ENCODE data around the gene RBM18. TPM values are rescaled to one million over a fixed set of nuclear protein-coding genes. Genes with fewer than 3 reads are reported as not detected.

Gene RBM18
- total and polyA plus RNA-seq, 2 donors: 10.6 to 11.6 TPM

DNA sequence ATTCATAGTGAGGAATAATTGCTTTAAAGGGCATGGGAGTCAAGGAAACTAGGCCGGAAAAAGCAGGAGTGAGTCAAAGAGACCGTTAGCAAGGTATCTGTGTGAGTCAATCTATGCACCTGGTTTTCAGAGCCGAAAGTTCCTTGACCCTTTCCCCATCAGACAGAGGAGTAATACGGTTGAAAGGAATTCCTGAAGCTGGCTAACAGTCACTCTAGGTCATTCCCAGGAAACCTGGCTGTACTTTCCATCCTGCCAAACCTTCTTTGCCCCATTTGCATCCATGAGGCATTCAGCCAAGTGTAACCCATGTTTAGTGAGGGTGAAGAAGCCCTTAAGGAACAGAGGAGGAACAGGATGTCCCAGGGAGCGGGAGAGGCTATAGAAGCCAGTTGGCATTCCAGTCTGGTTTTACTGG is 16.2 kb downstream of the RBM18 start:
- 99% methylated on average over 5 of the region's 5 CpGs for WGBS

DNA sequence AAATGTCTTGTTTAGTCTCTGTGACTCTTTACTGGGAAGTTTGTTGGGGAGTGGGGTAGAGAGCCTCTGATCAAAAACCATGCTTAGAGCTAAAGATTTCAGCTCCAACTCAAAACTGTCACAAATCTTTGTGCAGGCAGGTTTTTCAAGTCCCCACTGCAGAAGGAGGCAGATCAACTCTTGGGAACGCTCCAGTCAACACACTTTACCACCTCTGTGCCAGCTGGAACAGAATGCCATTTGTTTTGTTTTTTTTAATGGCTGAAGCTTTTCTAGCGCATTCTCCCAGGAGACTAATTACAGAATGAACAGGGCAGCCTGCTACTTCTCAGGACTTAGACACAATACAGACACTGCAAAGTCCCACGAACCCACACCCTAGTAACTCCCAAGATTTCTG is 18.0 kb downstream of the RBM18 start:
- Histone ChIP-seq H3K27me3 (ENCODE audit: control insufficient read depth in 2 of 2, insufficient read depth in 1 of 2, low read length in 1 of 2) (no peaks in the 10 kb centered on the region), H3K36me3 (ENCODE audit: control insufficient read depth in 2 of 2, insufficient read depth in 2 of 2, low read length in 1 of 2) (peaks cover 44 to 73% of the 10 kb centered on the region in 2 donors), H3K4me3 (ENCODE audit: low read length in 2 of 2) (no peak overlapping the region), H3K27ac (ENCODE audit: low read depth in 1 of 2, low read length in 1 of 2) (no peak overlapping the region), H3K9me3 (ENCODE audit: control insufficient read depth in 2 of 2, insufficient read depth in 1 of 2, low read length in 1 of 2) (no peaks in the 10 kb centered on the region), H3K4me1 (ENCODE audit: control insufficient read depth in 2 of 2, insufficient read depth in 2 of 2, low read length in 2 of 2) (no peaks in the 10 kb centered on the region)
- no peak for DNase-seq (ENCODE audit: low read depth in 6 of 9, low spot score in 9 of 9)
- WGBS: 97% methylated on average over 3 of the region's 3 CpGs

More for the DNA sequence above, 16.2 kb downstream of the RBM18 start:
- DNase-seq (ENCODE audit: low read depth in 6 of 9, low spot score in 9 of 9): no peak
- Histone ChIP-seq H3K4me1 (ENCODE audit: control insufficient read depth in 2 of 2, insufficient read depth in 2 of 2, low read length in 2 of 2) (no peaks in the 10 kb centered on the region), H3K36me3 (ENCODE audit: control insufficient read depth in 2 of 2, insufficient read depth in 2 of 2, low read length in 1 of 2) (peaks cover 39 to 71% of the 10 kb centered on the region in 2 donors), H3K4me3 (ENCODE audit: low read length in 2 of 2) (no peak overlapping the region), H3K9me3 (ENCODE audit: control insufficient read depth in 2 of 2, insufficient read depth in 1 of 2, low read length in 1 of 2) (no peaks in the 10 kb centered on the region), H3K27ac (ENCODE audit: low read depth in 1 of 2, low read length in 1 of 2) (no peak overlapping the region), H3K27me3 (ENCODE audit: control insufficient read depth in 2 of 2, insufficient read depth in 1 of 2, low read length in 1 of 2) (no peaks in the 10 kb centered on the region)

DNA sequence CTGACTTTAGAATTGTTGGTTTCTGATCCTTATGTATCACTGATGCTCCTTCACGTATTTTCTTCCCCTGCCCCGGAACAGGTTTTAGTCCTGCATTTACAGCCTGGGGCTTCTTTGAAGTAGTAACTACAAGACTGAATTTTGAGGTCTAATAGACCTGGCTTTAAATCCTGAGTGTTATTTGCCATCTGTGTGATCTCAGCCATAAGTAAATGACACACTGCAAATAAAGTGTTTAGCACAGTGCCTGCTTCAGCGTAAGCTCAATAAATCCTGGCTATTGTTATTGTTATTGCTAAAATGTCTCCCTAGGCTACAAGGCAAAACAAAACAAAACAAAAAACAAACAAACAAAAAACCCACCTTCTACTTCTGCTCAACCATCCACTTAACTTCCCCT is 20.3 kb downstream of the RBM18 start:
- no peak for DNase-seq (ENCODE audit: low read depth in 6 of 9, low spot score in 9 of 9)
- WGBS: 98% methylated on average over 3 of the region's 3 CpGs
- Histone ChIP-seq H3K4me3 (ENCODE audit: low read length in 2 of 2) (no peak overlapping the region), H3K4me1 (ENCODE audit: control insufficient read depth in 2 of 2, insufficient read depth in 2 of 2, low read length in 2 of 2) (no peaks in the 10 kb centered on the region), H3K27ac (ENCODE audit: low read depth in 1 of 2, low read length in 1 of 2) (no peak overlapping the region), H3K36me3 (ENCODE audit: control insufficient read depth in 2 of 2, insufficient read depth in 2 of 2, low read length in 1 of 2) (peaks cover 39 to 79% of the 10 kb centered on the region in 2 donors), H3K9me3 (ENCODE audit: control insufficient read depth in 2 of 2, insufficient read depth in 1 of 2, low read length in 1 of 2) (no peaks in the 10 kb centered on the region), H3K27me3 (ENCODE audit: control insufficient read depth in 2 of 2, insufficient read depth in 1 of 2, low read length in 1 of 2) (no peaks in the 10 kb centered on the region)

DNA sequence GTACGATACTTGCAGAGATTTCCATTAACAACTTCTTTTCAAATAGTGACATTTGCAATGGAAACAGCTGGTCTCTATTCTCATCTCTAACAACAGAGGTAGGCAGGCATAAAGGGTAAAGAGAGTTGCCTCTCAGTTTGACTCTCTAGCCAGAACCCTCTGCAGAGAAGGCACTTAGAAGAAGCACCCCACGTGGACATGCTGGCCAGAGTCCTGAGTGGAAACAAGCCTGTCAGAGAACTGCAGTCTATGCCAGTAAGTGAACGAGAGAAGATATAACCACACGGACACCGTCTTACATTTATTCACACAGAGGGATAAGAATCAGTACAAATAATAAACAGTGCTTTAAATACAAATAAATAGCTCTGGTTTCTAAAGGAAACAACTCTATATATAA is 24.9 kb downstream of the RBM18 start:
- Histone ChIP-seq H3K9me3 (ENCODE audit: control insufficient read depth in 2 of 2, insufficient read depth in 1 of 2, low read length in 1 of 2) (no peaks in the 10 kb centered on the region), H3K36me3 (ENCODE audit: control insufficient read depth in 2 of 2, insufficient read depth in 2 of 2, low read length in 1 of 2) (peaks cover 20 to 46% of the 10 kb centered on the region in 2 donors), H3K27ac (ENCODE audit: low read depth in 1 of 2, low read length in 1 of 2) (no peak overlapping the region), H3K27me3 (ENCODE audit: control insufficient read depth in 2 of 2, insufficient read depth in 1 of 2, low read length in 1 of 2) (no peaks in the 10 kb centered on the region), H3K4me1 (ENCODE audit: control insufficient read depth in 2 of 2, insufficient read depth in 2 of 2, low read length in 2 of 2) (no peaks in the 10 kb centered on the region), H3K4me3 (ENCODE audit: low read length in 2 of 2) (no peak overlapping the region)
- 96% methylated on average over 5 of the region's 5 CpGs for WGBS
- DNase-seq (ENCODE audit: low read depth in 6 of 9, low spot score in 9 of 9): no peak

DNA sequence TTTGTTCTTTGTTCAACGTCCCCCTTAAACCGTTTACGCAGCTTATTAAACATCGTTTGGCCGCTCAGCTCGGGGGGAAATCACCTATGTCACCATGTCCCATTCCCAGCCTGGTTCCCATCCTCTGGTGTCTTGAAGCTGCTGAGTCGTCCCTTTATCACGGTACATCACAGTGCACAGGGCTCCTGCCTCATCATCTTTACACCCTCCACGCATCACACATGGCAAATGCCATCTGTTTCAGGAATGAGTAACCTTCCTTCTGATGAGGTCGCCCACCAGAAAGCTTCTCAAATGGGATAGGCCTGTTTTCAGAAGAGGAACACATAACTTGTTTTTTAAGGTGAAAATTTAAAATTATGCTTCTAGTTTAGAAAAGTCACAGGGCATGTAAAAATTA is 28.0 kb downstream of the RBM18 start:
- Histone ChIP-seq H3K4me1 (ENCODE audit: control insufficient read depth in 2 of 2, insufficient read depth in 2 of 2, low read length in 2 of 2) (no peaks in the 10 kb centered on the region), H3K27ac (ENCODE audit: low read depth in 1 of 2, low read length in 1 of 2) (no peak overlapping the region), H3K36me3 (ENCODE audit: control insufficient read depth in 2 of 2, insufficient read depth in 2 of 2, low read length in 1 of 2) (peaks cover 5 to 20% of the 10 kb centered on the region in 2 donors), H3K27me3 (ENCODE audit: control insufficient read depth in 2 of 2, insufficient read depth in 1 of 2, low read length in 1 of 2) (peaks cover 4 to 19% of the 10 kb centered on the region in 2 donors), H3K4me3 (ENCODE audit: low read length in 2 of 2) (no peak overlapping the region), H3K9me3 (ENCODE audit: control insufficient read depth in 2 of 2, insufficient read depth in 1 of 2, low read length in 1 of 2) (no peaks in the 10 kb centered on the region)
- DNase-seq (ENCODE audit: low read depth in 6 of 9, low spot score in 9 of 9): no peak
- 95% methylated on average over 10 of the region's 10 CpGs for WGBS

DNA sequence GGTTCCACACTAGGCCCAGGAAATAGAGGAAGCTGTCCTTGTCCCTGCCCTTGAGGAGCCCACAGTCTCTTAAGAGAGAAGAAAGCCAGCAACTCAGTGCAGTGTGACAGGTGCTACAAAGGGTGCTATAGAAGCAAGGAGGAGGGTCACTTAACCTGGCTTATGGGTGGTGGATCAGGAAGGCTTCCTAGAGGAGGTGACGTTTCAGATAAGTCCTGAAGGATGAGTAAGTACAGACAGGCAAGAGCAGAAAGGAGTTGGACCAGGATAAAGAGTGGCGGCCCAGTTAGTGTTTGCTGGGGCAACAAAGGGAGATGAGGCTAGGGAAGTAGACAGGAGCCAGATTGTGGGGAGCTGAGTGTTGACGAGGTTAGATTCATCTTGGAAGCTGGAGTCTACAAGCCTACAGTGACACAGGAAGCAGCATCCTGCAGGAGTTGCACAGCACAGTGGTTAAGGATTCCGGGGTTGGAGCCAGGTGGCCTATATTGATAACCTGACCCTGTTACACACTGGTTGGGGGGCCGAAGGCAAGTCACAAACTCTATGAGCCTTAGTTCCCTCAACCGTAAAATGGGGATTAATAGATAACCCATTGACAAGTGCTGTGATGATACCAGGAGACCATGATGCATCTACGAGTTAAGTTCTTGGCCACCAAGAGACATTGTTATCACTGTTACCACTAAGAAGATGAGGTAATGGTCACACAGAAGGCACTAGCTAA is 30.5 kb downstream of the RBM18 start:
- WGBS: 93% methylated on average over 7 of the region's 7 CpGs
- H3K27me3 ChIP-seq (ENCODE audit: control insufficient read depth in 2 of 2, insufficient read depth in 1 of 2, low read length in 1 of 2): peaks cover 24 to 44% of the 10 kb centered on the region in 2 donors
- no peaks in the 10 kb centered on the region for H3K9me3 ChIP-seq (ENCODE audit: control insufficient read depth in 2 of 2, insufficient read depth in 1 of 2, low read length in 1 of 2)
- no peak overlapping the region for H3K4me3 ChIP-seq (ENCODE audit: low read length in 2 of 2)
- DNase-seq (ENCODE audit: low read depth in 6 of 9, low spot score in 9 of 9): no peak
- no peak overlapping the region for H3K27ac ChIP-seq (ENCODE audit: low read depth in 1 of 2, low read length in 1 of 2)
- peaks cover 0 to 3% of the 10 kb centered on the region in 2 donors for H3K36me3 ChIP-seq (ENCODE audit: control insufficient read depth in 2 of 2, insufficient read depth in 2 of 2, low read length in 1 of 2)
- no peaks in the 10 kb centered on the region for H3K4me1 ChIP-seq (ENCODE audit: control insufficient read depth in 2 of 2, insufficient read depth in 2 of 2, low read length in 2 of 2)

DNA sequence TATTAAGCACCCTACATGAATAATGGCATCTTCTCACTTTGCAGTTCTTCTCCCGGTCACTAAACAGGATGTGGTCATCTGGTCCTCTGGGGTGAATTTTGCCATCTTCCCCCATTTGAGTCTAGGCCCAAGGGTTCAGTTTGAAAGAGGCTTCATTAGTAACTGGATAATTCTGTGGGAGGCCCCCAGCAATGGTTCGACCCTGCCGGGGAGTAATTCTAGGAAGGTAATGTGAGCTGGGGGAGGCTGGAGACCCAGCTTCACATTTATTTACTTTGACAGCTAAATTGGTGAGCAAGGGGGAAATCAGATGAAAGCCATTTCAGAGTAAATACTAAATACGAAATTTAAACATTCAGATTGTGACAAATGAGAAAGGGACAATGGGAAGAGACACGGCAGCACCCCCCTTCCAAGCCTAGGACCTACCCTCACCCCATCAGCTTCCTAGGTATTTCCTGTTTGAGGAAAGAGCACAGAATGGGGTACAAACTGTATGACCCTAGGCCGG is 31.8 kb downstream of the RBM18 start:
- Histone ChIP-seq H3K4me1 (ENCODE audit: control insufficient read depth in 2 of 2, insufficient read depth in 2 of 2, low read length in 2 of 2) (no peaks in the 10 kb centered on the region), H3K27ac (ENCODE audit: low read depth in 1 of 2, low read length in 1 of 2) (no peak overlapping the region), H3K9me3 (ENCODE audit: control insufficient read depth in 2 of 2, insufficient read depth in 1 of 2, low read length in 1 of 2) (no peaks in the 10 kb centered on the region), H3K27me3 (ENCODE audit: control insufficient read depth in 2 of 2, insufficient read depth in 1 of 2, low read length in 1 of 2) (peaks cover 37 to 57% of the 10 kb centered on the region in 2 donors), H3K36me3 (ENCODE audit: control insufficient read depth in 2 of 2, insufficient read depth in 2 of 2, low read length in 1 of 2) (no peaks in the 10 kb centered on the region), H3K4me3 (ENCODE audit: low read length in 2 of 2) (no peak overlapping the region)
- DNase-seq (ENCODE audit: low read depth in 6 of 9, low spot score in 9 of 9): no peak
- WGBS: 90% methylated on average over 6 of the region's 6 CpGs

DNA sequence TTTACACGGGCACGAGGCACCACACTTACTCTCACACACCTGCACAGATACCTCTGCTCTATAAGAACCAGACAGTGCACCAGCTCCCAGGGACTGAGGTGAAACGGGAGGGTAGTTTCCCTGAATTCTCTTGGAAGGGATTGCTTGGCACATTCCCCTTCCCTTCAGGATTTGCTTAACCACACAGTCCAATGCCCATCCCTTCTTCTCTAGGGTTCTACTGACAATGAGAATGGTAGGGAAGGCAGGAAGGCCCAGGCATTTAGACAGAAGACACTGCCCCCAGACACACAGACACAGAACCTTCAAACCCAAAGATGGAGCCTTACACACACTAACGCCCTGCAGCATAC is 35.2 kb downstream of the RBM18 start:
- H3K27ac ChIP-seq (ENCODE audit: low read depth in 1 of 2, low read length in 1 of 2): no peak overlapping the region
- WGBS: 82% methylated on average over 4 of the region's 4 CpGs
- peaks cover 71 to 91% of the 10 kb centered on the region in 2 donors for H3K27me3 ChIP-seq (ENCODE audit: control insufficient read depth in 2 of 2, insufficient read depth in 1 of 2, low read length in 1 of 2)

DNA sequence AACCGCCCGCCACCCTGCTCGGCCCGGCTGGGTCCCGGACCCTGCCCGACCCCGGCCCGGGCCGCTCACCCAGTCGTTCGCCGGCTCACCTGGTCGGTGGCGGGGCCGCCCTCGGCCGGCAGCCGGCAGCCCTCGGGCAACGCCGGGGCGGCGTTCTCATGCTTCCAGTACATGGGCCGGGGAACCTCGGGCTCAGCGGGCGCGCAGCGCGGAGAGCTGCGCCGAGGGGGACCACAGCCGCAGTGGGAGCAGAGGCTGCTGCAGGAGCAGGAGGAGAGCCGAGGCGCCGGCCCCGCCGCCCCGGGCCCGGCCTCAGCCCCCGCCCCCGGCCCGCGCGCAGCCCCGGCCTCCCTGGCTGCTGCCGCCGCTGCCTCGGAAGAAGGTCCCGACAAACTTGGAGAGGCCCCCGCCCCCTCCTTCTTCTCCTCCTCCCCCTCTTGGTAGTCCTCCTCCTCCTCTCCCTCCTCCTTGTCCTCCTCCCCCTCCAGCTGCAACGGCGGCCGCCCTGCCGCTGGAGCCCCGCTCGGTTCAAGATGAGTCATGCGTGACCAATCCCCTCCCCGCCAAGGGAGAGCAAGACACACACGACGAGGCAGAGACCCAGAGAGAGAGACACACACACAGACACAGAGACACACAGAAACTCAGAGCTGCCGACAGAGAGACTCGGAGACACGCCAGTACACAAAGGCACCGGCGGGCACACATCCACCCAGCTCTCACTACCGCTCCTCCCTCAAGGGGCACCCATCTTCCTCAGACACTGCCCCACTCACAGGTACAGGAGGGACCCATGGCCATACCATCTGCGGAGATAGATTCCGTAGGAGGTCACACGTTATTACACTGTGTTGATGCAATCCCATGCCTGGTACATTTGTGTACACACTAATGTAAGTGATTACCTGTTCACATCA is 35.8 kb downstream of the RBM18 start, which contains the start of gene LHX6:
TSS of gene LHX6 (minus strand) at position 390 of the 917 bp plus-strand sequence. CDS start at position 173, 217 bp downstream.
- no peaks in the 10 kb centered on the region for H3K36me3 ChIP-seq (ENCODE audit: control insufficient read depth in 2 of 2, insufficient read depth in 2 of 2, low read length in 1 of 2)
- H3K27me3 ChIP-seq (ENCODE audit: control insufficient read depth in 2 of 2, insufficient read depth in 1 of 2, low read length in 1 of 2): peaks cover 77 to 93% of the 10 kb centered on the region in 2 donors
- no peak for DNase-seq (ENCODE audit: low read depth in 6 of 9, low spot score in 9 of 9)
- peak within 1 kb of the TSS in 1 of 2 donors; percentile 31 for H3K4me3 ChIP-seq (ENCODE audit: low read length in 2 of 2)
- peaks cover 0 to 2% of the 10 kb centered on the region in 2 donors for H3K9me3 ChIP-seq (ENCODE audit: control insufficient read depth in 2 of 2, insufficient read depth in 1 of 2, low read length in 1 of 2)
- no peaks in the 10 kb centered on the region for H3K4me1 ChIP-seq (ENCODE audit: control insufficient read depth in 2 of 2, insufficient read depth in 2 of 2, low read length in 2 of 2)
- no peak within 1 kb of the TSS for H3K27ac ChIP-seq (ENCODE audit: low read depth in 1 of 2, low read length in 1 of 2)
- 9% methylated on average over 70 of the region's 70 CpGs for WGBS

More for the DNA sequence above, 35.2 kb downstream of the RBM18 start:
- Histone ChIP-seq H3K9me3 (ENCODE audit: control insufficient read depth in 2 of 2, insufficient read depth in 1 of 2, low read length in 1 of 2) (peaks cover 0 to 2% of the 10 kb centered on the region in 2 donors), H3K4me3 (ENCODE audit: low read length in 2 of 2) (no peak overlapping the region), H3K4me1 (ENCODE audit: control insufficient read depth in 2 of 2, insufficient read depth in 2 of 2, low read length in 2 of 2) (no peaks in the 10 kb centered on the region), H3K36me3 (ENCODE audit: control insufficient read depth in 2 of 2, insufficient read depth in 2 of 2, low read length in 1 of 2) (no peaks in the 10 kb centered on the region)
- no peak for DNase-seq (ENCODE audit: low read depth in 6 of 9, low spot score in 9 of 9)
